AG09319 (cell line): ENCODE data around the gene PALS1.

Source experiments
- DNase-seq: peaks from one replicate; pipeline ENCODE4 v3.0.0-alpha.2; 2010; ENCODE audit warnings: low read depth; ENCODE audit errors: extremely low read depth
- TF ChIP-seq, protein P1 (sequence below): IDR thresholded peaks from 2 replicates; pipeline ENCODE4 v1.5.1; 2011; ENCODE audit warnings: low read depth, mild to moderate bottlenecking, inconsistent platforms, low read length, moderate library complexity

Gene PALS1

GRCh38 chr14:67239582-67239981 is 1.7 kb upstream of the PALS1 start:
- TF ChIP-seq, protein P1, sequence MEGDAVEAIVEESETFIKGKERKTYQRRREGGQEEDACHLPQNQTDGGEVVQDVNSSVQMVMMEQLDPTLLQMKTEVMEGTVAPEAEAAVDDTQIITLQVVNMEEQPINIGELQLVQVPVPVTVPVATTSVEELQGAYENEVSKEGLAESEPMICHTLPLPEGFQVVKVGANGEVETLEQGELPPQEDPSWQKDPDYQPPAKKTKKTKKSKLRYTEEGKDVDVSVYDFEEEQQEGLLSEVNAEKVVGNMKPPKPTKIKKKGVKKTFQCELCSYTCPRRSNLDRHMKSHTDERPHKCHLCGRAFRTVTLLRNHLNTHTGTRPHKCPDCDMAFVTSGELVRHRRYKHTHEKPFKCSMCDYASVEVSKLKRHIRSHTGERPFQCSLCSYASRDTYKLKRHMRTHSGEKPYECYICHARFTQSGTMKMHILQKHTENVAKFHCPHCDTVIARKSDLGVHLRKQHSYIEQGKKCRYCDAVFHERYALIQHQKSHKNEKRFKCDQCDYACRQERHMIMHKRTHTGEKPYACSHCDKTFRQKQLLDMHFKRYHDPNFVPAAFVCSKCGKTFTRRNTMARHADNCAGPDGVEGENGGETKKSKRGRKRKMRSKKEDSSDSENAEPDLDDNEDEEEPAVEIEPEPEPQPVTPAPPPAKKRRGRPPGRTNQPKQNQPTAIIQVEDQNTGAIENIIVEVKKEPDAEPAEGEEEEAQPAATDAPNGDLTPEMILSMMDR: no peak
- no peak for DNase-seq

DNA sequence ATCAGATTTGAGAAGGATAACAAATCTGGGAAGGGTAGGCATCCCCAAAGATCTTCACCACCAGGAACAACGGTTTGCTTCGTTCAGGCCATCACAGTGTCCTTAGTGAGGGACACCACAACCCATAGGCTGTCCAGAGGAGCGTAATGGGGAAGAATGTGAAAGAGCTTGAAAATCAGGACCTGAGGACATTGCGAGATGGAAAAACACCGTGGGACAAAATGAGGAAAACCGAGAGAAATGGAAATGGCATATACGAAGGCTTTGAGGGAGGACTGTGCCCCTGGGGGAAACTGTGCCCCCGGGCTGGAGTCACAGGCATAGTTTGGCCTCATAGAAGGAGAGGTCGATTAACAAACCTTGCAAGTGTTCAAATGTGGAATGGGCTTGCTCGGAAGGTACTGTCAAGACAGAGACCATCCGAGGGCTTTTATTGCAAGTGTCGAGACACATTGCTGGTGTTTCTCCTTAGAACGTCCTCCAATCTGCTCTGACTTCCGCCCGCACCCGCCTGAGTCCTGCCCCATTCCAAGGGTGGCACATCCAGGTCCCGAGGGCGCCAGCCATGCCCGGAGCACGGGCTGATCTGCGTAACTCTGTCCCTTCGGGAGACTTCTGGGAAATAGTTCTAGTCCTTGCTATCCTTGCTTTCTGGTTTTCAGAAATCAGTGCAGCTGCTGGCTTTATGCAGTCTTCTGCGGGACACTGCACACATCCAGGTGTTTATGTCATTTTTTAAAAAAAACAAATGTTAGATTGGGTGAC is 885 bp upstream of the PALS1 start:
- TF ChIP-seq, protein P1: no peak
- no peak for DNase-seq

DNA sequence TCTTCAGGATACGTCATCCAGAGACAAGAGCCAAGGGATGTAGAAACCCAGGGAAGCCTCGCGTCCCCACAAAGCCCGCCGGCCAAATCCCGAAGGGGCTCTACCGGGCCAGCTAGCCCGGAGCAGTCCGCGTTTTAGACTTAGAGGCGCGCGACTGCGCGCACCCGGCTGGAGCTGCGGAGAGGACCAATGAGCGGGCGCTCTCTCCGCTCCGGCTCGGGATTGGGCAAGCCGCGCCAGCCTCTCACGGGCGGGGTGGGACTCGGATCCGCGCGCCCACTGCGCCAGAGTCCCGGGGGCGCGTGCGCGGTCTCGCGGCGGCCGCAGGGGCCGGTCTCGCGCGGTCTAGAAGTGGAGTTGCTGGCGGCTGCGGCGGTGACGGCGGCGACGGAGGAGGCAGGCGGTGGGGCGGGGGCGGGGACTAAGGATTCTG is 241 bp upstream of the PALS1 start:
- peak; percentile 89 for DNase-seq
- TF ChIP-seq, protein P1: no peak

- TF ChIP-seq, protein P1: no peak
- DNase-seq: no peak
Measured at GRCh38 chr14:67242168-67242420, 859 bp downstream of the PALS1 start.

DNA sequence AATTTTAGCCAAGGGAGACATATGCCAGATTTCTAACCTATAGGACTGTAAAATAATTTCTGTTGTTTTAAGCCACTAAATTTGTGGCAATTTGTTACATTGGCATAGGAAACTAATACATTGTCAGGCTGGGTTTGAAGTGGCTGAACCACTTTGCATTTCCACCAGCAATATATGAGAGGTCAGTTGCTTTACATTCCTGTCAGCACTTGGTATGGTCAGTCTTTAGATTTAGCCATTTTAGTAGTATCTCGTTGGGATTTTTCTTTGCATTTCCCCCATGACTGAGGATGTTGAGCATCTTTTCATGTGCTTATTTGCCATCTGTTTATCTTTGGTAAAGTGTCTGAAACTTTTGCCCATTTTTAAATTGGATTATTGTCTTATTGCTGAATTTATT is 3.9 kb downstream of the PALS1 start:
- TF ChIP-seq, protein P1: no peak
- DNase-seq: no peak

- no peak for DNase-seq
- TF ChIP-seq, protein P1: no peak
Measured at GRCh38 chr14:67251573-67252226, 10.5 kb downstream of the PALS1 start.

DNA sequence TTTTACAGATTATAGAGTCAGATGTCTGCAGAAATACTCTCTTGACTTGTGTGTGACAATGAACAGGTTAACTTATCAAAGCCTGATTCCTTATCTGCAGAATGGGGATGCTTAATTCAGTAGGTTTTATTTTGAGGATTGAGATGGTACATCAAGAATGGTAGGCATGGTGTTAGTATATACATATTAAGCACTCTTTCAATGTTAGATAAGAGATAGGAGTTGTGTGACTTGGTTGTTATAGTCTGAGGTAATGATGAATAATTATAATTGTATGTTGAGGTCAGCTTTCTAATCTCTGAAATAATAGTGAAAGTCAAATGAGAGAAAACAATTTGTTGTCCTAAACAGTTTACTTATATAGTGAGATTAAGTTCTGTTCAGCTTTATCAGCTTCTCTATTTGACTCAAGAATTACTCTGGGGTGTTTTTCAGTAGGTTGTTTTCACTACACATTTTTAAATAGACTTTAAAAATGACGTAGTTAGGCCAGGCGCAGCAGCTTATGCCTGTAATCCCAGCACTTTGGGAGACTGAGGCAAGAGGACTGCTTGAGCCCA is 11.9 kb downstream of the PALS1 start:
- DNase-seq: no peak
- TF ChIP-seq, protein P1: no peak
